HCT116 (cell line): ENCODE measurements around the gene SALL3.

Source experiments
- CBX3 ChIP-seq: IDR thresholded peaks from 2 replicates; pipeline ENCODE4 v1.6.1; 2012; ENCODE audit warnings: low read depth
- CEBPB ChIP-seq: IDR thresholded peaks from 2 replicates; pipeline ENCODE4 v1.6.1; 2012; ENCODE audit warnings: low read depth
- CTCF ChIP-seq, 3 experiments: fragments of 200-600 bp in 1 of 3; sonication (generic) in 1 of 3; IDR thresholded peaks in 2 of 3; conservative IDR thresholded peaks in 1 of 3; 2 replicates each; pipeline ENCODE4 v1.5.1; 2012 to 2017; ENCODE audit warnings: low read depth in 2 of 3, low read length in 2 of 3, antibody characterized with exemption in 1 of 3, borderline replicate concordance in 1 of 3, control low read depth in 1 of 3, mild to moderate bottlenecking in 1 of 3, mixed read lengths in 1 of 3, mixed run types in 1 of 3, moderate library complexity in 1 of 3; ENCODE audit not compliant: insufficient read depth in 1 of 3
- EZH2 ChIP-seq: fragments of 200-600 bp; sonication (generic); IDR thresholded peaks from 2 replicates; pipeline ENCODE4 v1.6.1; 2017; ENCODE audit warnings: antibody characterized with exemption, mixed run types
- EZH2phosphoT487 ChIP-seq: fragments of 200-600 bp; IDR thresholded peaks from 2 replicates; pipeline ENCODE4 v1.6.1; 2018; ENCODE audit warnings: antibody characterized with exemption, borderline replicate concordance
- FOSL1 ChIP-seq: IDR thresholded peaks from 2 replicates; pipeline ENCODE4 v1.6.1; 2012; ENCODE audit warnings: low read depth
- JUND ChIP-seq: IDR thresholded peaks from 2 replicates; pipeline ENCODE4 v1.6.1; 2012
- POLR2A ChIP-seq: IDR thresholded peaks from 2 replicates; pipeline ENCODE4 v1.7.0; 2011; ENCODE audit warnings: borderline replicate concordance; ENCODE audit not compliant: insufficient read depth, insufficient read length; ENCODE audit errors: extremely low read depth
- POLR2AphosphoS5 ChIP-seq: IDR thresholded peaks from 2 replicates; pipeline ENCODE4 v1.6.1; 2011; ENCODE audit warnings: mild to moderate bottlenecking, low read depth, low read length, moderate library complexity
- RAD21 ChIP-seq: IDR thresholded peaks from 2 replicates; pipeline ENCODE4 v1.6.1; 2012; ENCODE audit warnings: low read depth, mild to moderate bottlenecking
- REST ChIP-seq: IDR thresholded peaks from 2 replicates; pipeline ENCODE4 v1.6.1; 2012; ENCODE audit warnings: low read depth
- SIN3A ChIP-seq: IDR thresholded peaks from 2 replicates; pipeline ENCODE4 v1.6.1; 2012; ENCODE audit warnings: low read depth
- YY1 ChIP-seq: IDR thresholded peaks from 2 replicates; pipeline ENCODE4 v1.6.1; 2011; ENCODE audit warnings: low read length, low read depth, moderate library complexity, mild to moderate bottlenecking; ENCODE audit not compliant: insufficient replicate concordance; ENCODE audit errors: extremely low read depth
- ZBTB33 ChIP-seq: IDR thresholded peaks from 2 replicates; pipeline ENCODE4 v1.6.1; 2011; ENCODE audit warnings: mild to moderate bottlenecking, low read length, moderate library complexity; ENCODE audit not compliant: insufficient replicate concordance; ENCODE audit errors: extremely low read depth

GRCh38 chr18:78945628-78946027 is 34.0 kb upstream of the SALL3 start:
- TF ChIP-seq REST (no peak), CBX3 (no peak), ZBTB33 (no peak), POLR2AphosphoS5 (no peak), RAD21 (no peak), EZH2 (no peak), YY1 (no peak), CTCF (IDR thresholded peaks at IDR 0.05 in 2 of 3, conservative IDR thresholded peaks at IDR 0.05 in 1 of 3; ENCODE audit: borderline replicate concordance in 1 of 3, insufficient read depth in 1 of 3, low read depth in 2 of 3, low read length in 2 of 3) (no peak), EZH2phosphoT487 (no peak), JUND (no peak), POLR2A (no peak), SIN3A (no peak), CEBPB (no peak), FOSL1 (no peak)
